K562 (cell line): ENCODE measurements around the gene ARHGAP9. TPM values are rescaled to one million over a fixed set of nuclear protein-coding genes. Genes with fewer than 3 reads are reported as not detected.

Experiments used
- CBFA2T3 ChIP-seq: fragments of 450-650 bp; IDR thresholded peaks from 2 replicates; pipeline ENCODE4 v1.6.1; 2017
- CBX2 ChIP-seq: fragments of 200-600 bp; sonication (generic); IDR thresholded peaks from one replicate; pipeline ENCODE4 v1.6.1; 2012; ENCODE audit warnings: mild to moderate bottlenecking, low read length, inconsistent platforms; ENCODE audit not compliant: insufficient read depth, poor library complexity, severe bottlenecking
- FUS ChIP-seq: fragments of 200-400 bp; formaldehyde crosslinking; optimal IDR thresholded peaks from 2 replicates; pipeline ENCODE3; 2017; ENCODE audit warnings: low read depth, low read length
- MEF2D ChIP-seq: conservative IDR thresholded peaks from 2 replicates; pipeline ENCODE4 v1.6.1; 2016; ENCODE audit warnings: low read depth, missing genetic modification characterization, missing compliant biosample characterization
- POLR2G ChIP-seq: fragments of 200-400 bp; formaldehyde crosslinking; IDR thresholded peaks from 2 replicates; pipeline ENCODE4 v1.6.1; 2017; ENCODE audit warnings: low read depth, mild to moderate bottlenecking, antibody characterized with exemption, low read length, moderate library complexity
- SIN3B ChIP-seq: fragments of 450-650 bp; IDR thresholded peaks from 2 replicates; pipeline ENCODE4 v1.6.1; 2017; ENCODE audit warnings: low read depth, mild to moderate bottlenecking, moderate library complexity
- SNRNP70 ChIP-seq: fragments of 200-400 bp; formaldehyde crosslinking; optimal IDR thresholded peaks from 2 replicates; pipeline ENCODE3; 2017; ENCODE audit warnings: low read depth, low read length
- STAG1 ChIP-seq: sonication (generic); formaldehyde crosslinking; IDR thresholded peaks from 2 replicates; pipeline ENCODE4 v1.5.0; 2020; ENCODE audit warnings: missing genetic modification reagents, borderline replicate concordance
- TCF3 ChIP-seq: sonication (generic); formaldehyde crosslinking; IDR thresholded peaks from 2 replicates; pipeline ENCODE4 v1.4.0; 2020; ENCODE audit warnings: mild to moderate bottlenecking, missing genetic modification reagents
- YY1 ChIP-seq, 3 experiments: IDR thresholded peaks; 2 replicates each; pipeline ENCODE4 v1.6.1; 2011; ENCODE audit warnings: low read length in 2 of 3, mild to moderate bottlenecking in 2 of 3, moderate library complexity in 2 of 3, borderline replicate concordance in 1 of 3, control low read depth in 1 of 3, low read depth in 1 of 3; ENCODE audit not compliant: insufficient read depth in 3 of 3, insufficient replicate concordance in 2 of 3, control insufficient read depth in 1 of 3, insufficient read length in 1 of 3; ENCODE audit errors: extremely low read depth in 1 of 3
- ZFX ChIP-seq: sonication (generic); formaldehyde crosslinking; IDR thresholded peaks from 2 replicates; pipeline ENCODE4 v1.8.0; 2022; ENCODE audit warnings: mild to moderate bottlenecking, missing genetic modification reagents, moderate library complexity
- ZNF41 ChIP-seq: fragments of 250-450 bp; sonication (Bioruptor Pico); conservative IDR thresholded peaks from 2 replicates; pipeline ENCODE4 v1.4.0; 2020; ENCODE audit warnings: mild to moderate bottlenecking
- ZSCAN32 ChIP-seq: fragments of 450-650 bp; formaldehyde crosslinking; IDR thresholded peaks from 2 replicates; pipeline ENCODE4 v1.4.0; 2020; ENCODE audit warnings: mild to moderate bottlenecking, moderate library complexity
- polyA plus RNA-seq, 8 experiments: library from polyadenylated mRNA; depleted of rRNA in 4 of 8; stranded (reverse) in 5 of 8; unstranded in 3 of 8; fragments of >200 nt; fragmentation: Nextera tagmentation in 2 of 8; fragmentation: Illumina TruSeq in 1 of 8; extraction: Ambion mirVana in 2 of 8; extraction: Trizol in 1 of 8; gene quantifications; 2 replicates each; pipeline versions ENCODE4 v1.2.1 to v1.2.3, GENCODE V29; 2011 to 2014; ENCODE audit warnings: inconsistent platforms in 1 of 8, missing spikeins in 1 of 8
- total RNA-seq, 7 experiments: library from RNA; depleted of rRNA in 6 of 7; stranded (reverse); fragments of >200 nt in 6 of 7; fragmentation: Illumina TruSeq in 2 of 7; extraction: Trizol in 2 of 7; gene quantifications; 2 replicates each; pipeline versions ENCODE4 v1.2.1 to v1.2.3, GENCODE V29; 2011 to 2021; ENCODE audit warnings: low replicate concordance in 1 of 7
- TF ChIP-seq, protein P1 (sequence below): fragments of 450-650 bp; IDR thresholded peaks from 2 replicates; pipeline ENCODE4 v1.6.1; 2018; ENCODE audit not compliant: partially characterized antibody
- TF ChIP-seq, protein P2 (sequence below): fragments of 250-450 bp; sonication (Bioruptor Pico); IDR thresholded peaks from 2 replicates; pipeline ENCODE4 v1.9.0; 2021; ENCODE audit warnings: mild to moderate bottlenecking
- TF ChIP-seq, protein P3 (sequence below): fragments of 450-650 bp; IDR thresholded peaks from 2 replicates; pipeline ENCODE4 v1.6.1; 2016; ENCODE audit warnings: borderline replicate concordance
- TF ChIP-seq, protein P4 (sequence below): fragments of 250-450 bp; sonication (Bioruptor Pico); IDR thresholded peaks from 2 replicates; pipeline ENCODE4 v1.5.1; 2021; ENCODE audit warnings: mild to moderate bottlenecking
- TF ChIP-seq, protein P5 (sequence below): sonication (generic); IDR thresholded peaks from 2 replicates; pipeline ENCODE4 v1.6.1; 2016

The ARHGAP9 gene
- total and polyA plus RNA-seq, 9 of the 15 experiments (the other 6 are each of a cell fraction or from before 2014, with no cell fraction given), result 1.5 to 10.2 (median 5.1) TPM

DNA sequence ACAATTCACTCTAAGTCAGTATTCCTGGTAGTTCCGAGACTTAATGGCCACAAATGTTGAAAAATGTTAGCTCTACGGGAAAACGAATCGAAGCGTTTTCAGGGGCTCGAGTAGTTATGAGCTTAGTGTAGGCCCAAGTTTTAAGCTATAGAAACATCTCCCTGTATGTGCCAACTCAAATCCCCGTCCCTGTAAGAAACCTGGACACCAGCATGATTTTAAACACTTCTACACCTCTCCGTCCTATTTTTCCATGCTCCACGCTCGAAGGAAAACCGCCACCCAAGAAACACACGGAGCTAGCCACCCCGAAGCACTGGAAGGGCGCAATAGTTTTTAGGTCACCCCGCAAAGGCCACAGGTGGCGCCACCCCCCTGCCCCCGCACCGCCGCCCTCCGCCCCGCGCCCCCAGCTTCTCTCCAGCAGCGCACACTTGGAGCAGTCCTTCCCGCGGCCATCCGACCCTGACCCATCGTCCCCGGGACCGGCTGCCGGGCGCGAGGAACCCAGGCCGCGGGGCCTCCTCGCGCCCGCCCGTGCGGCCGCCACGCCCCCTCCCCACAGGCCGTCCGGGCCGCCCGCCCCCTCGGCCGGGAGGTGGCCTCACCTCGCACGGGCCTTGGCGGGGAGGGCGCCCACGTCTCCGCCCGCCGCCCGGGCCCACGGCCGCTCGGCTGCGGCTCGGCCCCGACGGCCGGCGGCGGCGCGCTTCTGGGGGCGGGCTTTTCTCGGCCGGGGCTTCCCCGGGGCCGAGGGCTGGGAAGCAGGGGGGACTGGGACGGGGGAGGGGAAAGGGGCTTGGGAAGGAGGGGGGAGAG is 49.3 kb downstream of the ARHGAP9 start (continued):
- TF ChIP-seq SIN3B (no peak), MEF2D (no peak), FUS (no peak), CBFA2T3 (no peak), SNRNP70 (no peak), ZFX (CRISPR knock-in tag) (peak; percentile 86), TCF3 (CRISPR knock-in tag) (no peak), CBX2 (no peak), STAG1 (CRISPR knock-in tag) (no peak), ZNF41 (CRISPR knock-in tag) (no peak), YY1 (IDR thresholded peaks at IDR 0.05; ENCODE audit: borderline replicate concordance in 1 of 3, control insufficient read depth in 1 of 3, extremely low read depth in 1 of 3, insufficient read depth in 3 of 3, insufficient read length in 1 of 3, insufficient replicate concordance in 2 of 3, low read depth in 1 of 3, low read length in 2 of 3) (peak in 1 of 3 experiments; percentile 37), ZSCAN32 (CRISPR knock-in tag) (no peak), POLR2G (0 out of 2 replicates have a peak, but pooled peaks have one; percentile 79)
- TF ChIP-seq, protein P1, sequence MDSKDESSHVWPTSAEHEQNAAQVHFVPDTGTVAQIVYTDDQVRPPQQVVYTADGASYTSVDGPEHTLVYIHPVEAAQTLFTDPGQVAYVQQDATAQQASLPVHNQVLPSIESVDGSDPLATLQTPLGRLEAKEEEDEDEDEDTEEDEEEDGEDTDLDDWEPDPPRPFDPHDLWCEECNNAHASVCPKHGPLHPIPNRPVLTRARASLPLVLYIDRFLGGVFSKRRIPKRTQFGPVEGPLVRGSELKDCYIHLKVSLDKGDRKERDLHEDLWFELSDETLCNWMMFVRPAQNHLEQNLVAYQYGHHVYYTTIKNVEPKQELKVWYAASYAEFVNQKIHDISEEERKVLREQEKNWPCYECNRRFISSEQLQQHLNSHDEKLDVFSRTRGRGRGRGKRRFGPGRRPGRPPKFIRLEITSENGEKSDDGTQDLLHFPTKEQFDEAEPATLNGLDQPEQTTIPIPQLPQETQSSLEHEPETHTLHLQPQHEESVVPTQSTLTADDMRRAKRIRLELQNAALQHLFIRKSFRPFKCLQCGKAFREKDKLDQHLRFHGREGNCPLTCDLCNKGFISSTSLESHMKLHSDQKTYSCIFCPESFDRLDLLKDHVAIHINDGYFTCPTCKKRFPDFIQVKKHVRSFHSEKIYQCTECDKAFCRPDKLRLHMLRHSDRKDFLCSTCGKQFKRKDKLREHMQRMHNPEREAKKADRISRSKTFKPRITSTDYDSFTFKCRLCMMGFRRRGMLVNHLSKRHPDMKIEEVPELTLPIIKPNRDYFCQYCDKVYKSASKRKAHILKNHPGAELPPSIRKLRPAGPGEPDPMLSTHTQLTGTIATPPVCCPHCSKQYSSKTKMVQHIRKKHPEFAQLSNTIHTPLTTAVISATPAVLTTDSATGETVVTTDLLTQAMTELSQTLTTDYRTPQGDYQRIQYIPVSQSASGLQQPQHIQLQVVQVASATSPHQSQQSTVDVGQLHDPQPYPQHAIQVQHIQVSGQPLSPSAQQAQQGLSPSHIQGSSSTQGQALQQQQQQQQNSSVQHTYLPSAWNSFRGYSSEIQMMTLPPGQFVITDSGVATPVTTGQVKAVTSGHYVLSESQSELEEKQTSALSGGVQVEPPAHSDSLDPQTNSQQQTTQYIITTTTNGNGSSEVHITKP, result no peak
- TF ChIP-seq, protein P2, sequence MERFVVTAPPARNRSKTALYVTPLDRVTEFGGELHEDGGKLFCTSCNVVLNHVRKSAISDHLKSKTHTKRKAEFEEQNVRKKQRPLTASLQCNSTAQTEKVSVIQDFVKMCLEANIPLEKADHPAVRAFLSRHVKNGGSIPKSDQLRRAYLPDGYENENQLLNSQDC (CRISPR knock-in tag), result no peak
- TF ChIP-seq, protein P3, sequence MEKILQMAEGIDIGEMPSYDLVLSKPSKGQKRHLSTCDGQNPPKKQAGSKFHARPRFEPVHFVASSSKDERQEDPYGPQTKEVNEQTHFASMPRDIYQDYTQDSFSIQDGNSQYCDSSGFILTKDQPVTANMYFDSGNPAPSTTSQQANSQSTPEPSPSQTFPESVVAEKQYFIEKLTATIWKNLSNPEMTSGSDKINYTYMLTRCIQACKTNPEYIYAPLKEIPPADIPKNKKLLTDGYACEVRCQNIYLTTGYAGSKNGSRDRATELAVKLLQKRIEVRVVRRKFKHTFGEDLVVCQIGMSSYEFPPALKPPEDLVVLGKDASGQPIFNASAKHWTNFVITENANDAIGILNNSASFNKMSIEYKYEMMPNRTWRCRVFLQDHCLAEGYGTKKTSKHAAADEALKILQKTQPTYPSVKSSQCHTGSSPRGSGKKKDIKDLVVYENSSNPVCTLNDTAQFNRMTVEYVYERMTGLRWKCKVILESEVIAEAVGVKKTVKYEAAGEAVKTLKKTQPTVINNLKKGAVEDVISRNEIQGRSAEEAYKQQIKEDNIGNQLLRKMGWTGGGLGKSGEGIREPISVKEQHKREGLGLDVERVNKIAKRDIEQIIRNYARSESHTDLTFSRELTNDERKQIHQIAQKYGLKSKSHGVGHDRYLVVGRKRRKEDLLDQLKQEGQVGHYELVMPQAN, result 0 out of 2 replicates have a peak, but pooled peaks have one; percentile 46
- TF ChIP-seq, protein P4, sequence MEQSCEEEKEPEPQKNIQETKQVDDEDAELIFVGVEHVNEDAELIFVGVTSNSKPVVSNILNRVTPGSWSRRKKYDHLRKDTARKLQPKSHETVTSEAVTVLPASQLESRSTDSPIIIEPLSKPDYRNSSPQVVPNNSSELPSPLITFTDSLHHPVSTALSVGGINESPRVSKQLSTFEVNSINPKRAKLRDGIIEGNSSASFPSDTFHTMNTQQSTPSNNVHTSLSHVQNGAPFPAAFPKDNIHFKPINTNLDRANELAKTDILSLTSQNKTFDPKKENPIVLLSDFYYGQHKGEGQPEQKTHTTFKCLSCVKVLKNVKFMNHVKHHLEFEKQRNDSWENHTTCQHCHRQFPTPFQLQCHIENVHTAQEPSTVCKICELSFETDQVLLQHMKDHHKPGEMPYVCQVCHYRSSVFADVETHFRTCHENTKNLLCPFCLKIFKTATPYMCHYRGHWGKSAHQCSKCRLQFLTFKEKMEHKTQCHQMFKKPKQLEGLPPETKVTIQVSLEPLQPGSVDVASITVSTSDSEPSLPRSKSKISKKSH (CRISPR knock-in tag), result no peak
- TF ChIP-seq, protein P5, sequence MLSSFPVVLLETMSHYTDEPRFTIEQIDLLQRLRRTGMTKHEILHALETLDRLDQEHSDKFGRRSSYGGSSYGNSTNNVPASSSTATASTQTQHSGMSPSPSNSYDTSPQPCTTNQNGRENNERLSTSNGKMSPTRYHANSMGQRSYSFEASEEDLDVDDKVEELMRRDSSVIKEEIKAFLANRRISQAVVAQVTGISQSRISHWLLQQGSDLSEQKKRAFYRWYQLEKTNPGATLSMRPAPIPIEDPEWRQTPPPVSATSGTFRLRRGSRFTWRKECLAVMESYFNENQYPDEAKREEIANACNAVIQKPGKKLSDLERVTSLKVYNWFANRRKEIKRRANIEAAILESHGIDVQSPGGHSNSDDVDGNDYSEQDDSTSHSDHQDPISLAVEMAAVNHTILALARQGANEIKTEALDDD, result no peak
